ENCODE results near the gene RIMBP2.

DNA sequence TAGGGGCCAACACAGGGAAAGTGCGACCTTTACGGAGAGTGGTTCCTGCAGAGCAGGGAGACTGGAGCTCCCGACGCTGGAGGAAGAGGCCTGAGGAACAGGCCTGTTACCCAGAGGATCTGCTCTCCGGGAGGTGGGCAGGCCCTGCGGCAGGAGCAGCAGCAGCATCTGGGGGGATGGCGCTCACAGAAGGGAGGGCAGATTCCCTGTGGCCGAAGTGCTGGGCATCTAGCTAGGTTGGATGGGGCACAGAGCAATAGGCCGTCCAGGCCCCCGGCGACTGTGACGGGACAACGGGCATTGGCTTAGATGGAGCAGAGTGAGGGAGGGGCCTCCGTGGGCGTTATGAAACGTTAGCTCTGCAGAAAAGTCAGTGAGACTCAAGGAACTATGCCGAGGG, 242.8 kb downstream of the RIMBP2 start:
- no peak for TF ChIP-seq POLR2A (IDR thresholded peaks at IDR 0.05; ENCODE audit: extremely low read depth, insufficient read length)
- no peak for TF ChIP-seq MYC (IDR thresholded peaks at IDR 0.05; ENCODE audit: low read depth, low read length)
